Heart left ventricle (tissue), 13 donors: ENCODE measurements around the gene ANO4.

ENCODE experiments used
- CTCF ChIP-seq, 12 donors: fragments of 200-600 bp; sonication (generic) in 4 of 12; IDR thresholded peaks; one replicate each; pipeline versions ENCODE4 v1.5.0 to v1.8.0; 2018 to 2022; ENCODE audit warnings: antibody characterized with exemption in 12 of 12, mild to moderate bottlenecking in 5 of 12
- POLR2A ChIP-seq, 2 donors: fragments of 450-650 bp; IDR thresholded peaks; one replicate each; pipeline ENCODE4 v1.6.1; 2017; ENCODE audit warnings: antibody characterized with exemption in 2 of 2, mild to moderate bottlenecking in 2 of 2, moderate library complexity in 2 of 2
- donor health status: ischemic (EF 13 %, LVEDD 7.1; RV severe dilation, severe dysfunction).
- donor health status: DM: no; HTN: yes; CAD: no.
- donor health status: DM: no; HTN: no; CAD: no.
- donor health status: ischemic (EF 25% LVEDD 6.9; RV normal size, moderate dysfunction).
- donor health status: ischemic (EF 25% LVEDD 5.7; RV mildly dilated, moderate dysfunction).
- donor health status: ischemic (EF 35%, LVEDD 5.7; RV mildly dilated, moderate dysfunction).
- donor health status: nonischemic (EF 11% LVEDD 7.7; RV severe dilation, severe dysfunction).
- donor health status: DM: yes; HTN: yes; CAD: no.
- donor health status: PGD.
- donor health status: ischemic (EF 29% LVEDD 5.4; RV normal size, mild dysfunction).
- donor health status: nonischemic (EF 23%, LVEDD 6.1; RV moderate dilation, normal function).

- no peak for TF ChIP-seq CTCF (IDR thresholded peaks at IDR 0.05)
- TF ChIP-seq POLR2A (IDR thresholded peaks at IDR 0.05): no peak
These were observed 186.3 kb downstream of the ANO4 start for GRCh38 chr12:100980856-100981255.
